Natural killer cell (primary cell): ENCODE data around the gene SCAP. TPM values are rescaled to one million over a fixed set of nuclear protein-coding genes. Genes with fewer than 3 reads are reported as not detected.

Experiments
- ATAC-seq, 3 donors: fragments of 150-1000 bp in 2 of 3; fragments of 200-7000 bp in 1 of 3; cut with Tn5 transposase; 1 replicate in 1 of 3; 2 replicates in 2 of 3; pipeline ENCODE4 v1.10.0; 2021; ENCODE audit warnings: mild to moderate bottlenecking in 2 of 3, moderate library complexity in 2 of 3
- DNase-seq, 2 donors: peaks; one replicate each; pipeline versions ENCODE4 v3.0.0 to v3.0.0-alpha.2; 2013 to 2021; ENCODE audit warnings: mixed read lengths in 1 of 2
- H3K27ac ChIP-seq: one replicate; pipeline ENCODE4 v1.5.1; 2013; ENCODE audit warnings: mild to moderate bottlenecking, low read length
- H3K27me3 ChIP-seq: one replicate; pipeline ENCODE4 v1.6.1; 2013; ENCODE audit warnings: low read length; ENCODE audit not compliant: control insufficient read depth, insufficient read depth
- H3K36me3 ChIP-seq: one replicate; pipeline ENCODE4 v1.6.1; 2013; ENCODE audit warnings: low read length; ENCODE audit not compliant: control insufficient read depth, insufficient read depth
- H3K4me1 ChIP-seq: one replicate; pipeline ENCODE4 v1.6.1; 2013; ENCODE audit warnings: low read length; ENCODE audit not compliant: control insufficient read depth, insufficient read depth
- H3K4me3 ChIP-seq: one replicate; pipeline ENCODE4 v1.5.1; 2013; ENCODE audit warnings: low read length
- H3K9me3 ChIP-seq: one replicate; pipeline ENCODE4 v1.6.1; 2013; ENCODE audit warnings: low read length; ENCODE audit not compliant: control insufficient read depth, insufficient read depth
- H3K27ac Mint-ChIP-seq, 2 donors: one replicate each; pipeline ENCODE4 v1.8.0; 2022; ENCODE audit warnings: mild to moderate bottlenecking in 2 of 2, mixed read lengths in 2 of 2, moderate library complexity in 1 of 2
- H3K27me3 Mint-ChIP-seq, 2 donors: one replicate each; pipeline ENCODE4 v1.8.0; 2022; ENCODE audit warnings: low read depth in 2 of 2, mixed read lengths in 2 of 2
- H3K36me3 Mint-ChIP-seq: one replicate; pipeline ENCODE4 v1.8.0; 2022; ENCODE audit warnings: mixed read lengths
- H3K4me1 Mint-ChIP-seq, 2 donors: one replicate each; pipeline ENCODE4 v1.8.0; 2022; ENCODE audit warnings: mixed read lengths in 2 of 2
- H3K4me3 Mint-ChIP-seq: one replicate; pipeline ENCODE4 v1.8.0; 2022; ENCODE audit warnings: mild to moderate bottlenecking, moderate library complexity, mixed read lengths
- H3K9me3 Mint-ChIP-seq, 2 donors: one replicate each; pipeline ENCODE4 v1.8.0; 2022; ENCODE audit warnings: mixed read lengths in 2 of 2
- CTCF ChIP-seq: fragments of 200-600 bp; IDR thresholded peaks from one replicate; pipeline ENCODE4 v1.8.0; 2022; ENCODE audit warnings: antibody characterized with exemption
- WGBS: methylation state at CpG from one replicate; pipeline ENCODE4 v1.1.7; 2013; ENCODE audit warnings: missing lambda C conversion rate; ENCODE audit not compliant: insufficient coverage; 5-methylcytosine and 5-hydroxymethylcytosine counted together
- intact Hi-C: fragments of 100-400 bp; cut with micrococcal nuclease; formaldehyde crosslinking; loops from one replicate; pipeline ENCODE4 v1.14.2; 2022
- total RNA-seq, 4 donors: library from RNA; stranded (reverse); fragments of 120-200 nt in 1 of 4; gene quantifications; one replicate each; pipeline versions ENCODE4 v1.2.3 to v1.2.4, GENCODE V29; 2013 to 2022

The SCAP gene
- 100 to 1,000 TPM in 1 of 3 donors, 10 to 100 TPM in 2; 63.9 to 104 (median 82.7) TPM for total RNA-seq
- 49.2 TPM for total RNA-seq (2013)

DNA sequence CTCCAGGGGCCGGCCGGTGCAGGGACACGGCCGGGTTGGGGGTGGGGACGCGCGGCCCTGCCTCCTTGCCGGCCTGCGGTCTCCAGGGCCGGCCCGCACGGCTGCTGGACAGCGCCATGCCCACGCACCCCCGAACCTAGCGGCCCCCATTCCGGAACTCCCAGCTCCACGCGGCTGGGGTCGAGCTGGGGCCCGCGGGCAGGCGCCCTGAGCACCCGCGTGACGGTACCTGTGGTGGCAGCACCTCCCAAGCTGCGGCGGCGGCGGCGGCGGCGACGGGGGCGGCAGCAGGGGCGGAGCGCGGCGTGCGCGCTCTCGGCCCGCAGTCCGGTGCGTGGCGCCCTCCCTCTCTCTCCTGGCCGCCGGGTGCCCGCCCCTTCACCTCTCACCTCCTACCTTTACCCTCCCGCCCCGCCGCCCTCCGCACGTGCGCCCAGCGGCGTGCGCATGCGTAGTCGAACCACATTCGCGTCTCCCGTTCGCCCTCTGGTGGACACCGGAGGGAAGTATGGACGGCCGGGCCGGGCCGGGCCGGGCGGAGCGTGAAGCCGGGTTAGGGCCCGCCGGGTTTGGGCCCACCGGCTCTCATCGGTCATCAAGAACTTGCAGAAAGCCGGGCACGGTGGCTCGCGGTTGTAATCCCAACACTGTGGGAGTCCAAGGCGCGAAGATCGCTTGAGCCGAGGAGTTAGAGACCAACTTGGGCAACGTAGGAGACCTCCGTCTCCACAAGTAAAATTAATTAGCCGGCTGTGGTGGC, at the start of gene SCAP:
SCAP (minus strand) TSS at position 372 of the 760 bp plus-strand sequence. CDS start 32,948 bp downstream, outside the sequence.
- ATAC-seq (peak; percentile 92 to 96 (median 93)), DNase-seq (peak; percentile 95 to 98)
- Mint-ChIP-seq H3K4me1 (peaks cover 23 to 30% of the 10 kb centered on the region in 2 donors), H3K4me3 (peak within 1 kb of the TSS; percentile 94), H3K36me3 (no peaks in the 10 kb centered on the region), H3K27me3 (no peaks in the 10 kb centered on the region), H3K27ac (peak within 1 kb of the TSS; percentile 90 to 95), H3K9me3 (no peaks in the 10 kb centered on the region)
- peak; percentile 95 for TF ChIP-seq CTCF
- peak within 1 kb of the TSS; percentile 86 for H3K27ac ChIP-seq
- no peaks in the 10 kb centered on the region for H3K36me3 ChIP-seq
- H3K4me3 ChIP-seq, result peak within 1 kb of the TSS; percentile 83
- WGBS, result 2% methylated on average over 88 of the region's 88 CpGs
- no peaks in the 10 kb centered on the region for H3K9me3 ChIP-seq
- peaks cover 24% of the 10 kb centered on the region for H3K4me1 ChIP-seq
- intact Hi-C loops, result loop anchor here (1.0 kb wide), 4 partner anchors 38 to 770 kb away; partner anchors contain the start of genes ELP6 and PTPN23
- no peaks in the 10 kb centered on the region for H3K27me3 ChIP-seq

DNA sequence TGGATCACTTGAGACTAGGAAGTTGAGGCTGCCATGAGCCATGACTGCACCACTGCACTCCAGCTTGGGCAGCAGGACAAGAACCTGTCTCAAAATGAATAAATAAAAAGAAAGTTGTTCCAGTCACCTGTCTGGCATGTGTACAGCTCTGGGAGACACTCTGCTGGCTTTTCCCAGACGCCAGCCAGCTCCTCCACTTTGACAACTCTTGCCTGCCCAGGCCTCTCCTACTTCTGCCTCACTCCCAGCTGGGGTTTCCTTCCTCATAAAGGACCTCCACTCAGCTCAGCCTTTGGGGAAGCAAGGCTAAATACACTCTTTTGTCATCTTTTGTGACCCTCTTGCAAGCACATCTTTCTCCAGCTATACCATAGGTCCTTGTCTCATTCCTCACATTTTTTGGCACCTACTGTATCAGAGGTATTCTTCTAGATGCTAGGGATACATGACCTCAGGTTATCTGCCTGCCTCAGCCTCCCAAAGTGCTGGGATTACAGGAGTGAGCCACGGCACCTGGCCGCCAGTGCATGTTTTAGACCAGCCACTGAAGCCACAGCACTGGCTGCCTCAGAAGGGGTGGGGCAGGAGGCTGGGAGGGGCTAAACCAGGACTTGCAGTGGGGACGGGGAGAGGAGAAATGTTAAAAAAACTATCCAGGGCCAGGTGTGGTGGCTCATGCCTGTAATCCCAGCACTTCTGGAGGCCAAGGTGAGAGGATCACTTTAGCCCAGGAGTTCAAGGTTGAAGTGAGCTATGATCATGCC, 47.8 kb upstream of the SCAP start:
- DNase-seq (no peak), ATAC-seq (no peak)
- no peak overlapping the region for H3K27ac ChIP-seq
- no peaks in the 10 kb centered on the region for H3K36me3 Mint-ChIP-seq
- no peak overlapping the region for H3K27ac Mint-ChIP-seq
- peaks cover 5% of the 10 kb centered on the region for H3K9me3 ChIP-seq
- peaks cover 0 to 8% of the 10 kb centered on the region in 2 donors for H3K4me1 Mint-ChIP-seq
- 58% methylated on average over 4 of the region's 4 CpGs for WGBS
- H3K4me3 Mint-ChIP-seq, result no peak overlapping the region
- intact Hi-C loops, result loop anchor here (5.0 kb wide), 1 partner anchor 469 kb away; no protein-coding TSS in a partner anchor
- no peaks in the 10 kb centered on the region for H3K36me3 ChIP-seq
- peaks cover 6% of the 10 kb centered on the region for H3K4me1 ChIP-seq
- TF ChIP-seq CTCF, result no peak
- H3K27me3 ChIP-seq, result no peaks in the 10 kb centered on the region
- H3K4me3 ChIP-seq, result no peak overlapping the region
- no peaks in the 10 kb centered on the region for H3K27me3 Mint-ChIP-seq
- peaks cover 4% of the 10 kb centered on the region in 2 donors for H3K9me3 Mint-ChIP-seq

GRCh38 chr3:47522082-47522987, 46.6 kb upstream of the SCAP start:
- WGBS, result 43% methylated on average over 15 of the region's 15 CpGs

More at GRCh38 chr3:47522082-47522987, 46.6 kb upstream of the SCAP start:
- H3K36me3 ChIP-seq, result no peaks in the 10 kb centered on the region
- H3K4me1 ChIP-seq, result peaks cover 6% of the 10 kb centered on the region
- Mint-ChIP-seq H3K4me1 (peaks cover 0 to 8% of the 10 kb centered on the region in 2 donors), H3K27me3 (no peaks in the 10 kb centered on the region), H3K9me3 (no peaks in the 10 kb centered on the region), H3K4me3 (no peak overlapping the region), H3K36me3 (no peaks in the 10 kb centered on the region), H3K27ac (no peak overlapping the region)
- peak; percentile 89 for TF ChIP-seq CTCF
- DNase-seq, result peak; percentile 57 to 87
- ATAC-seq, result peak; percentile 85 to 99 (median 98)
- H3K9me3 ChIP-seq, result no peaks in the 10 kb centered on the region
- H3K27ac ChIP-seq, result no peak overlapping the region
- no peaks in the 10 kb centered on the region for H3K27me3 ChIP-seq
- H3K4me3 ChIP-seq, result no peak overlapping the region
- intact Hi-C loops, result loop anchor here (1.0 to 5.0 kb wide), 3 partner anchors 267 to 470 kb away; no protein-coding TSS in a partner anchor
